WTC11 (cell line): Measurements from ENCODE around the gene CLPSL1. TPM values are rescaled to one million over a fixed set of nuclear protein-coding genes. Genes with fewer than 3 reads are reported as not detected.

Source experiments
- ATAC-seq: fragments of 200-7000 bp; cut with Tn5 transposase; 2 replicates; pipeline ENCODE4 v1.10.0; 2021; ENCODE audit warnings: mild to moderate bottlenecking, moderate library complexity
- CTCF ChIA-PET: fragments of 300-600 bp; sonication (Branson Sonifier 250); formaldehyde crosslinking; loops from one replicate; lab custom pipeline; 2021; ENCODE audit warnings: antibody characterized with exemption; lab: Charles Lee
- POLR2A ChIA-PET: fragments of 350-600 bp; sonication (Branson Sonifier 250); formaldehyde crosslinking; loops from one replicate; lab custom pipeline; 2021; ENCODE audit warnings: antibody characterized with exemption; lab: Charles Lee
- DNase-seq: peaks from one replicate; pipeline ENCODE4 v3.0.0; 2021; ENCODE audit warnings: low spot score
- H3K27ac Mint-ChIP-seq: 2 replicates; pipeline ENCODE4 v1.8.0; 2021; ENCODE audit warnings: mixed read lengths
- H3K27me3 Mint-ChIP-seq: 2 replicates; pipeline ENCODE4 v1.8.0; 2021; ENCODE audit warnings: low read depth, mild to moderate bottlenecking, moderate library complexity, mixed read lengths
- H3K36me3 Mint-ChIP-seq: 2 replicates; pipeline ENCODE4 v1.8.0; 2021; ENCODE audit warnings: mixed read lengths
- H3K4me1 Mint-ChIP-seq: 2 replicates; pipeline ENCODE4 v1.8.0; 2022; ENCODE audit warnings: mixed read lengths
- H3K4me3 Mint-ChIP-seq: 2 replicates; pipeline ENCODE4 v1.8.0; 2021; ENCODE audit warnings: mild to moderate bottlenecking, moderate library complexity, mixed read lengths
- H3K9me3 Mint-ChIP-seq: 2 replicates; pipeline ENCODE4 v1.8.0; 2021; ENCODE audit warnings: mixed read lengths
- ELF4 ChIP-seq: sonication (generic); formaldehyde crosslinking; IDR thresholded peaks from 2 replicates; pipeline ENCODE4 v1.8.1; 2022; ENCODE audit warnings: low read depth, mild to moderate bottlenecking, moderate library complexity, missing genetic modification reagents
- EMX1 ChIP-seq: fragments of 250-450 bp; sonication (Bioruptor Pico); IDR thresholded peaks from 2 replicates; pipeline ENCODE4 v1.8.0; 2021; ENCODE audit warnings: mild to moderate bottlenecking
- FOXJ3 ChIP-seq: sonication (generic); formaldehyde crosslinking; IDR thresholded peaks from 2 replicates; pipeline ENCODE4 v1.9.0; 2021; ENCODE audit warnings: missing genetic modification reagents, mild to moderate bottlenecking, borderline replicate concordance
- GTF2I ChIP-seq: fragments of 250-450 bp; sonication (Bioruptor Pico); conservative IDR thresholded peaks from 2 replicates; pipeline ENCODE4 v1.4.0; 2021; ENCODE audit warnings: mild to moderate bottlenecking
- JAZF1 ChIP-seq: fragments of 250-450 bp; sonication (Bioruptor Pico); IDR thresholded peaks from 2 replicates; pipeline ENCODE4 v1.9.0; 2021; ENCODE audit warnings: moderate library complexity, mild to moderate bottlenecking, inconsistent platforms
- TEAD1 ChIP-seq: sonication (generic); formaldehyde crosslinking; IDR thresholded peaks from 2 replicates; pipeline ENCODE4 v1.8.0; 2022; ENCODE audit warnings: mild to moderate bottlenecking, missing genetic modification reagents
- ZBTB21 ChIP-seq: sonication (generic); formaldehyde crosslinking; IDR thresholded peaks from 2 replicates; pipeline ENCODE4 v1.8.1; 2023; ENCODE audit warnings: mild to moderate bottlenecking, missing genetic modification reagents, borderline replicate concordance
- ZNF263 ChIP-seq: sonication (generic); formaldehyde crosslinking; IDR thresholded peaks from 2 replicates; pipeline ENCODE4 v1.8.1; 2022; ENCODE audit warnings: low read depth, mild to moderate bottlenecking, moderate library complexity, missing genetic modification reagents
- ZNF317 ChIP-seq: sonication (generic); formaldehyde crosslinking; IDR thresholded peaks from 2 replicates; pipeline ENCODE4 v1.8.1; 2023; ENCODE audit warnings: low read depth, mild to moderate bottlenecking, moderate library complexity, missing genetic modification reagents, borderline replicate concordance
- total RNA-seq: library from RNA; stranded (reverse); gene quantifications from 3 replicates; pipeline ENCODE4 v1.2.3, GENCODE V29; 2021
- TF ChIP-seq, protein P1 (sequence below): fragments of 250-450 bp; sonication (Bioruptor Pico); IDR thresholded peaks from 2 replicates; pipeline ENCODE4 v1.9.0; 2021; ENCODE audit warnings: mild to moderate bottlenecking, borderline replicate concordance
- TF ChIP-seq, protein P2 (sequence below): fragments of 250-450 bp; sonication (Bioruptor Pico); conservative IDR thresholded peaks from 2 replicates; pipeline ENCODE4 v1.9.0; 2021; ENCODE audit warnings: mild to moderate bottlenecking
- TF ChIP-seq, protein P3 (sequence below): sonication (generic); formaldehyde crosslinking; IDR thresholded peaks from 2 replicates; pipeline ENCODE4 v1.8.0; 2022; ENCODE audit warnings: mild to moderate bottlenecking, missing genetic modification reagents
- TF ChIP-seq, protein P4 (sequence below): sonication (generic); formaldehyde crosslinking; IDR thresholded peaks from 2 replicates; pipeline ENCODE4 v1.8.0; 2022; ENCODE audit warnings: missing genetic modification reagents
- TF ChIP-seq, protein P5 (sequence below): sonication (generic); formaldehyde crosslinking; IDR thresholded peaks from 2 replicates; pipeline ENCODE4 v1.8.1; 2022; ENCODE audit warnings: mild to moderate bottlenecking, missing genetic modification reagents, moderate library complexity, borderline replicate concordance
- TF ChIP-seq, protein P6 (sequence below): fragments of 250-450 bp; sonication (Bioruptor Pico); IDR thresholded peaks from 2 replicates; pipeline ENCODE4 v1.8.0; 2021; ENCODE audit warnings: mild to moderate bottlenecking

The CLPSL1 gene
- total RNA-seq, 1 experiment from 2014 or later = 0.42 TPM

DNA sequence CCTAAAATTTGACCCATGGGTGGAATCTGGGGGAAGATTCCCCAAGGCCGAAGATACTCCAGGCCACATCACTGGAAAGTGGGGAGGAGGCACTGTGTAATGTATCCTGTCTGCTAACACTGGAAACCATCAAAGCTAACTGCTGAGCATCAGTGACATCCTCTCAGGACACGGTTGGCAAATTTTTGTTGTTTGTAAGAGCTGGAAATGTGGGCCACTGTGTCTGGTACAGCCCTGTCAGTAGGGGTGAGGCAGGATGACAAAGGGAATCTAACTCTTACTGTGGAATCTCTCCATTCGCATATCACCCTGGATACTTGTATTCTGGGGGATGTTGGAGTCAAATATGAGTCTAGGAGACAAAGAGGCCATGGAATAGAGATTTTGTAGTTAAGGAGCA, 21.4 kb upstream of the CLPSL1 start:
- Mint-ChIP-seq H3K27me3 (no peaks in the 10 kb centered on the region), H3K4me3 (no peak overlapping the region), H3K27ac (no peak overlapping the region), H3K9me3 (0 out of 2 replicates have a peak, but pooled peaks cover 4% of the 10 kb centered on the region), H3K36me3 (peaks cover 6% of the 10 kb centered on the region; the same call in 1 of the 2 replicates), H3K4me1 (peaks cover 59% of the 10 kb centered on the region)
- POLR2A ChIA-PET = no interaction called here
- CTCF ChIA-PET = interaction anchor here (1.4 to 6.0 kb wide), 2 partner anchors 21 to 237 kb away, joined by 4 to 86 read pairs; partner anchors contain the start of gene ARMC12
- no peak for DNase-seq
- no peak for ATAC-seq
- TF ChIP-seq ZNF317 (CRISPR knock-in tag) (no peak), ZNF263 (no peak), FOXJ3 (CRISPR knock-in tag) (no peak)
- TF ChIP-seq, protein P1, sequence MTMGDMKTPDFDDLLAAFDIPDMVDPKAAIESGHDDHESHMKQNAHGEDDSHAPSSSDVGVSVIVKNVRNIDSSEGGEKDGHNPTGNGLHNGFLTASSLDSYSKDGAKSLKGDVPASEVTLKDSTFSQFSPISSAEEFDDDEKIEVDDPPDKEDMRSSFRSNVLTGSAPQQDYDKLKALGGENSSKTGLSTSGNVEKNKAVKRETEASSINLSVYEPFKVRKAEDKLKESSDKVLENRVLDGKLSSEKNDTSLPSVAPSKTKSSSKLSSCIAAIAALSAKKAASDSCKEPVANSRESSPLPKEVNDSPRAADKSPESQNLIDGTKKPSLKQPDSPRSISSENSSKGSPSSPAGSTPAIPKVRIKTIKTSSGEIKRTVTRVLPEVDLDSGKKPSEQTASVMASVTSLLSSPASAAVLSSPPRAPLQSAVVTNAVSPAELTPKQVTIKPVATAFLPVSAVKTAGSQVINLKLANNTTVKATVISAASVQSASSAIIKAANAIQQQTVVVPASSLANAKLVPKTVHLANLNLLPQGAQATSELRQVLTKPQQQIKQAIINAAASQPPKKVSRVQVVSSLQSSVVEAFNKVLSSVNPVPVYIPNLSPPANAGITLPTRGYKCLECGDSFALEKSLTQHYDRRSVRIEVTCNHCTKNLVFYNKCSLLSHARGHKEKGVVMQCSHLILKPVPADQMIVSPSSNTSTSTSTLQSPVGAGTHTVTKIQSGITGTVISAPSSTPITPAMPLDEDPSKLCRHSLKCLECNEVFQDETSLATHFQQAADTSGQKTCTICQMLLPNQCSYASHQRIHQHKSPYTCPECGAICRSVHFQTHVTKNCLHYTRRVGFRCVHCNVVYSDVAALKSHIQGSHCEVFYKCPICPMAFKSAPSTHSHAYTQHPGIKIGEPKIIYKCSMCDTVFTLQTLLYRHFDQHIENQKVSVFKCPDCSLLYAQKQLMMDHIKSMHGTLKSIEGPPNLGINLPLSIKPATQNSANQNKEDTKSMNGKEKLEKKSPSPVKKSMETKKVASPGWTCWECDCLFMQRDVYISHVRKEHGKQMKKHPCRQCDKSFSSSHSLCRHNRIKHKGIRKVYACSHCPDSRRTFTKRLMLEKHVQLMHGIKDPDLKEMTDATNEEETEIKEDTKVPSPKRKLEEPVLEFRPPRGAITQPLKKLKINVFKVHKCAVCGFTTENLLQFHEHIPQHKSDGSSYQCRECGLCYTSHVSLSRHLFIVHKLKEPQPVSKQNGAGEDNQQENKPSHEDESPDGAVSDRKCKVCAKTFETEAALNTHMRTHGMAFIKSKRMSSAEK (CRISPR knock-in tag) = no peak

DNA sequence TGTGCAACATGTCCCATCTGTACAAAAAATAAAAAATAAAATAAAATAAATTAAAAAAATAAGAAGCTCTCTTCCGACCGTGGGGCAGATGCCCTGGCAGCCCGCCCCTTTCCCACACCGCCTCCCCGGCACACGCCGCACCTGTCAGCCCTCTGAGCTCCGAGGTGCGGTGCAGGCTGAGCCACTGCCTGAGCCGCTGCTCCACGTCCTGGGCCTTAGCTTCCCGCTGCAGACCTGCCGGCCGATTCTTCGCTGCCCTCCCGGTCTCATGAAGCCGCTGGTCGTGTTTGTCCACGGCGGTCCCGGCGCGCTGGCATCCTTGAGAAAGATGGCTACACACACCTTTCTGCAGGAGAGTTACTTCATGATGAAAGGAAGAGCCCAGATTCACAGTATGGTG, 15.1 kb upstream of the CLPSL1 start:
- H3K4me1 Mint-ChIP-seq = peaks cover 18% of the 10 kb centered on the region
- H3K27me3 Mint-ChIP-seq = no peaks in the 10 kb centered on the region
- no peaks in the 10 kb centered on the region; the same call in 1 of the 2 replicates for H3K36me3 Mint-ChIP-seq
- POLR2A ChIA-PET = interaction anchor here (0.6 to 2.8 kb wide), 3 partner anchors 26 to 1378 kb away, joined by 3 to 11 read pairs (median 7); no protein-coding TSS in a partner anchor
- H3K9me3 Mint-ChIP-seq = no peaks in the 10 kb centered on the region
- DNase-seq (peak; percentile 30), ATAC-seq (no peak)
- TF ChIP-seq, protein P2, sequence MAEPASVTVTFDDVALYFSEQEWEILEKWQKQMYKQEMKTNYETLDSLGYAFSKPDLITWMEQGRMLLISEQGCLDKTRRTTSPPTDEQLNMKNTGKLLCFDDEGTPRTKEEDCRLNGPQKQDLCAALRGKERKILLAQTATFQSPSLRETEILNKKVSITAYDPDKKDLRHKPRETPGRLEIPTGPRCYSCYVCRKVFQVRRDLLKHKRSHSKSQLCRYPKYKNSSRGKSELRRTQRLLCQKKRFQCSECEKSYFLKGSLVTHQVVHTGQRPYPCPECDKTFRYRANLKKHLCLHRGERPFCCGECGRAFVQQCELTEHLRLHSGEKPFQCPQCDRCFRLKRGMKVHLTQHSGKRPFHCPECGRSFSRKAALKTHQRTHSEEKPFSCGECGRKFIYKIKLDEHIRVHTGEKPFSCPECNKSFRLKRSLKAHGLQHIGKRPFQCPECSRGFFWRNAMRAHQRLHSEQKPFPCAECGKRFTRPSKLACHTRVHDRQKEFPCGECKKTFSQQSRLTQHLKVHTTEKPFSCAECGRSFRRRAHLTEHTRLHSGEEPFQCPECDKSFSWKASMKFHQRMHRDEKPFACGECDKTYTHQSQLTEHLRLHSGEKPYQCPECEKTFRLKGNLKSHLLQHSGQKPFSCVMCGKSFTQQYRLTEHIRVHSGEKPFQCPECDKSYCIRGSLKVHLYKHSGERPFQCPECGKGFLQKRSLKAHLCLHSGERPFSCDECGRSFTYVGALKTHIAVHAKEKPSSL = no peak
- no peak for TF ChIP-seq GTF2I (CRISPR knock-in tag)
- TF ChIP-seq TEAD1 (CRISPR knock-in tag) = no peak
- TF ChIP-seq ZNF263 = no peak
- no peak overlapping the region for H3K4me3 Mint-ChIP-seq
- CTCF ChIA-PET = interaction anchor here (1.1 to 1.5 kb wide), 3 partner anchors 11 to 243 kb away, joined by 3 to 6 read pairs (median 5); partner anchors contain the start of gene ARMC12
- H3K27ac Mint-ChIP-seq = peak overlapping the region; percentile 24; the same call in 1 of the 2 replicates

DNA sequence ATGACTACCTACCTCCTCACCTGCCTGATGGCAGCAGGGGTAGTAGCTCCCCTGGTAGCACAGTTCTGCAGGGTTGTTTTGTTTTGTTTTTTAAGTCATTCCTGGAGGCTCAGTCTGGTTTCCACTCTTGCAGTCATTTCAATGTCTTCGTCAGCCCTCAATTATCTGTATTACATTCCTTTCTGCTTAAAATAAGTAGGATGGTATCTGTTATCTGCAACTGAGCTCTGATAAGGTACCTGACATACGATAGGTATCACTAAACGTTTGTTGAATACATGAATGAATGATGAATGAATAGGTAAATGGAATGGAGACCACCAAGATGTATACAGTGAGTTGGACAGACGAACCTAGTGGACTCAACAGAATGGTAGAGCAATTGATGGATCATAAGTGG, 11.6 kb upstream of the CLPSL1 start:
- no peaks in the 10 kb centered on the region for H3K36me3 Mint-ChIP-seq
- H3K27ac Mint-ChIP-seq = no peak overlapping the region
- H3K4me3 Mint-ChIP-seq = no peak overlapping the region
- DNase-seq (no peak), ATAC-seq (no peak)
- no peak for TF ChIP-seq ZBTB21 (CRISPR knock-in tag)
- CTCF ChIA-PET = interaction anchor here (0.6 to 1.3 kb wide), 2 partner anchors 11 to 45 kb away, joined by 3 read pairs; no protein-coding TSS in a partner anchor
- H3K27me3 Mint-ChIP-seq = no peaks in the 10 kb centered on the region
- no peaks in the 10 kb centered on the region for H3K9me3 Mint-ChIP-seq
- POLR2A ChIA-PET = interaction anchor here (0.7 kb wide), 1 partner anchor 260 kb away, joined by 5 read pairs; no protein-coding TSS in a partner anchor
- peaks cover 15% of the 10 kb centered on the region for H3K4me1 Mint-ChIP-seq

DNA sequence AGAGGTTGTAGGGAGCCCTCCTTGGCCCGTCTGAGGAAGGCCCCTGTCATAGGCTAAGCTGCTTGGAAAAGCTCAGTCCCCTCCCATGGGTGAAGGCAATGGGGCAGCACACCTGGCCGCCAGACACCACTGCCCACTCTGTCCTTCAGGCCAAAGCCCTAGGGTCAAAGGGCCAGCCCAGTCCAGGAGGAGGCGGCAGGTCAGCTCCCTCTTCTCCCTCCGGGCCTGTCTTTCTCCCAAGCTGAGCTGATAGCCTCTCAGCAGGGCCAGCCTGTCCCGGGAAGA, 9.5 kb upstream of the CLPSL1 start:
- Mint-ChIP-seq H3K27ac (no peak overlapping the region), H3K27me3 (peaks cover 7% of the 10 kb centered on the region), H3K4me1 (peaks cover 14% of the 10 kb centered on the region), H3K4me3 (no peak overlapping the region), H3K9me3 (no peaks in the 10 kb centered on the region), H3K36me3 (no peaks in the 10 kb centered on the region)
- DNase-seq = no peak
- ATAC-seq = no peak
- CTCF ChIA-PET = interaction anchor here (0.6 to 2.2 kb wide), 3 partner anchors 14 to 249 kb away, joined by 3 to 7 read pairs (median 4); no protein-coding TSS in a partner anchor
- POLR2A ChIA-PET = no interaction called here
- TF ChIP-seq, protein P3, sequence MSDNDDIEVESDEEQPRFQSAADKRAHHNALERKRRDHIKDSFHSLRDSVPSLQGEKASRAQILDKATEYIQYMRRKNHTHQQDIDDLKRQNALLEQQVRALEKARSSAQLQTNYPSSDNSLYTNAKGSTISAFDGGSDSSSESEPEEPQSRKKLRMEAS = no peak
- TF ChIP-seq, protein P4, sequence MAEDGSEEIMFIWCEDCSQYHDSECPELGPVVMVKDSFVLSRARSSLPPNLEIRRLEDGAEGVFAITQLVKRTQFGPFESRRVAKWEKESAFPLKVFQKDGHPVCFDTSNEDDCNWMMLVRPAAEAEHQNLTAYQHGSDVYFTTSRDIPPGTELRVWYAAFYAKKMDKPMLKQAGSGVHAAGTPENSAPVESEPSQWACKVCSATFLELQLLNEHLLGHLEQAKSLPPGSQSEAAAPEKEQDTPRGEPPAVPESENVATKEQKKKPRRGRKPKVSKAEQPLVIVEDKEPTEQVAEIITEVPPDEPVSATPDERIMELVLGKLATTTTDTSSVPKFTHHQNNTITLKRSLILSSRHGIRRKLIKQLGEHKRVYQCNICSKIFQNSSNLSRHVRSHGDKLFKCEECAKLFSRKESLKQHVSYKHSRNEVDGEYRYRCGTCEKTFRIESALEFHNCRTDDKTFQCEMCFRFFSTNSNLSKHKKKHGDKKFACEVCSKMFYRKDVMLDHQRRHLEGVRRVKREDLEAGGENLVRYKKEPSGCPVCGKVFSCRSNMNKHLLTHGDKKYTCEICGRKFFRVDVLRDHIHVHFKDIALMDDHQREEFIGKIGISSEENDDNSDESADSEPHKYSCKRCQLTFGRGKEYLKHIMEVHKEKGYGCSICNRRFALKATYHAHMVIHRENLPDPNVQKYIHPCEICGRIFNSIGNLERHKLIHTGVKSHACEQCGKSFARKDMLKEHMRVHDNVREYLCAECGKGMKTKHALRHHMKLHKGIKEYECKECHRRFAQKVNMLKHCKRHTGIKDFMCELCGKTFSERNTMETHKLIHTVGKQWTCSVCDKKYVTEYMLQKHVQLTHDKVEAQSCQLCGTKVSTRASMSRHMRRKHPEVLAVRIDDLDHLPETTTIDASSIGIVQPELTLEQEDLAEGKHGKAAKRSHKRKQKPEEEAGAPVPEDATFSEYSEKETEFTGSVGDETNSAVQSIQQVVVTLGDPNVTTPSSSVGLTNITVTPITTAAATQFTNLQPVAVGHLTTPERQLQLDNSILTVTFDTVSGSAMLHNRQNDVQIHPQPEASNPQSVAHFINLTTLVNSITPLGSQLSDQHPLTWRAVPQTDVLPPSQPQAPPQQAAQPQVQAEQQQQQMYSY (CRISPR knock-in tag) = no peak
- TF ChIP-seq EMX1 (CRISPR knock-in tag) (no peak), JAZF1 (CRISPR knock-in tag) (no peak), ZNF263 (no peak), ELF4 (CRISPR knock-in tag) (no peak)
- TF ChIP-seq, protein P5, sequence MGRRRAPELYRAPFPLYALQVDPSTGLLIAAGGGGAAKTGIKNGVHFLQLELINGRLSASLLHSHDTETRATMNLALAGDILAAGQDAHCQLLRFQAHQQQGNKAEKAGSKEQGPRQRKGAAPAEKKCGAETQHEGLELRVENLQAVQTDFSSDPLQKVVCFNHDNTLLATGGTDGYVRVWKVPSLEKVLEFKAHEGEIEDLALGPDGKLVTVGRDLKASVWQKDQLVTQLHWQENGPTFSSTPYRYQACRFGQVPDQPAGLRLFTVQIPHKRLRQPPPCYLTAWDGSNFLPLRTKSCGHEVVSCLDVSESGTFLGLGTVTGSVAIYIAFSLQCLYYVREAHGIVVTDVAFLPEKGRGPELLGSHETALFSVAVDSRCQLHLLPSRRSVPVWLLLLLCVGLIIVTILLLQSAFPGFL (CRISPR knock-in tag) = no peak
- TF ChIP-seq, protein P6, sequence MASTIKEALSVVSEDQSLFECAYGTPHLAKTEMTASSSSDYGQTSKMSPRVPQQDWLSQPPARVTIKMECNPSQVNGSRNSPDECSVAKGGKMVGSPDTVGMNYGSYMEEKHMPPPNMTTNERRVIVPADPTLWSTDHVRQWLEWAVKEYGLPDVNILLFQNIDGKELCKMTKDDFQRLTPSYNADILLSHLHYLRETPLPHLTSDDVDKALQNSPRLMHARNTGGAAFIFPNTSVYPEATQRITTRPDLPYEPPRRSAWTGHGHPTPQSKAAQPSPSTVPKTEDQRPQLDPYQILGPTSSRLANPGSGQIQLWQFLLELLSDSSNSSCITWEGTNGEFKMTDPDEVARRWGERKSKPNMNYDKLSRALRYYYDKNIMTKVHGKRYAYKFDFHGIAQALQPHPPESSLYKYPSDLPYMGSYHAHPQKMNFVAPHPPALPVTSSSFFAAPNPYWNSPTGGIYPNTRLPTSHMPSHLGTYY = no peak
